ENCODE measurements around the gene GADD45B.
"Not testable (repeated sequence)": the region's sequence is repeated elsewhere in the genome, so short reads cannot be mapped to it uniquely, and the experiment has no call there.

The GADD45B gene

DNA sequence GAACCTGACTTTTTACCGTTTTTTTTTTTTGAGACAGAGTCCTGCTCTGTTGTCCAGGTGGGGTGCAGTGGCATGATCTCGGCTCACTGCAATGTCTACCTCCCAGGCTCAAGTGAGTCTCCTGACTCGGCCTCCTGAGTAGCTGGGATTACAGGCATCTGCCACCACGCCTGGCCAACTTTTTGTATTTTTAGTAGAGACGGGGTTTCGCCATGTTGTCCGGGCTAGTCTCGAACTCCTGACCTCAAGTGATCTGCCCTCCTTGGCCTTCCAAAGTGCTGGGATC, 6.1 kb upstream of the GADD45B start:
- not testable (repeated sequence) for DNase-seq

DNA sequence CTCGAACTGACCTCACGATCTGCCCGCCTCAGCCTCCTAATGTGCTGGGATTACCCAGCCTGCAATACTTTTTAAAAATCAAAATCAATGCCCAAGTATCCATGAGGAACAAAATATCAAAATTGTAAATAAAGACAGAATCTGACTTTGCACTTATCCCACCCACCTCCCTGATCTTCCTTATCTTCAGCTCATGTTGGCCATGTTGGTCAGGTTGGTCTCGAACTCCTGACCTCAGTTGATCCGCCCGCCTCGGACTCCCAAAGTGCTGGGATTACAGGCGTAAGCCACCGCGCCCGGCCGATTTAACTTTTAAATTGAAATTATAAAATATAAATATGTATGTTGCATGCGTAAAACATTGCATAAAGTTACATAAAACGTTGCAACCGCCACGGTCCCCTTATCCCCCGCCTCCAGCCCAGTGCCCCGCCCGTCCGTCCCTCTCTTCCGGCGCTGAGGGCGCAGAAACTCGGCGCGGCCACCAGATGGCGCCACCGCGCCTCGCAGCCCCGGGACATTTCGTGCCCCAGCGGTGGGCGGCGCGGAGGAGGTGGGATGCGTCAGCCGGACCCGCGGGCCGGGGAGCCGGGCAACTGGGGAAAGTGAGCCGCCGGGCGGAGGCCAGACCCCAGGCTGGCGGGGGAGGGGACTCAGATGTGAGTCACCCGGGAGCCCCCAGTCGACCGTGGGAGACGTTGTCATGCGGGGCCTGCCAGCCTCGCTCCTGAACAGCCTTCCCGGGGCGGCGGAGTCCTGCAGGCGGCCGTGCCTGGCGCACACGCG, 1.5 kb upstream of the GADD45B start:
- peak; percentile 93 for DNase-seq

DNA sequence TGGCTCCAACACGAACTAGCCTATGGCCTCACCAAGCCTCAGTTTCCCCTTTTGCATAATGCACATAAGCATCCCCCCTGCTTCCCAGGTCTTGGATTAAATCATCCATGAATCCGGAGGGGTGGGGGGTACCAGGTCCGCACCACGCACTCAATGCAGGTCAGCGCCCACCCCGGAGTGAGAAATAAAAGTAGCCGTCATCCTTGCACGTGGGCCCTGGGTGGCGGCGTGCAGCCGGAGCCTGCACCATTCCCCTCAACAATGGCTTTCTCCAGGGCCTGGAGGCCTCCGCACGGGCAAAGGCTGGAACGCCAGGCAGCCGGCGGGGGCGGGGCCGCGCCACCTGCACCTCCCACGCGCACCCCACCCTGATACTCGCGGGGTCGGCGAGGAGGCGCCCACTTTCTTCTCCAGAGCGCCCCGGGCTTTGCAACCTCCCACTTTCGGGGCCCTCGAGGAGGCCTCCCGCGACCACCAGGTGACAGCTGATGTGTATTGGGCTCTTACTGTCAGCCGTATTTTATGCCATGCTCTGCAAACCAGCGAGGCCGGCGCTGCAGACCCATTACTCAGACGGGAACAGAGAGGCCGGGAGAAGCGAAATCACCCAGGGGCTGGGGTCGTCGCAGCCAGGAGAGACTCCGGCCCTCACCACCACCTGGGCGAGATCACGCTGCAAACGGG, 767 bp upstream of the GADD45B start:
- DNase-seq, result peak; percentile 68

DNA sequence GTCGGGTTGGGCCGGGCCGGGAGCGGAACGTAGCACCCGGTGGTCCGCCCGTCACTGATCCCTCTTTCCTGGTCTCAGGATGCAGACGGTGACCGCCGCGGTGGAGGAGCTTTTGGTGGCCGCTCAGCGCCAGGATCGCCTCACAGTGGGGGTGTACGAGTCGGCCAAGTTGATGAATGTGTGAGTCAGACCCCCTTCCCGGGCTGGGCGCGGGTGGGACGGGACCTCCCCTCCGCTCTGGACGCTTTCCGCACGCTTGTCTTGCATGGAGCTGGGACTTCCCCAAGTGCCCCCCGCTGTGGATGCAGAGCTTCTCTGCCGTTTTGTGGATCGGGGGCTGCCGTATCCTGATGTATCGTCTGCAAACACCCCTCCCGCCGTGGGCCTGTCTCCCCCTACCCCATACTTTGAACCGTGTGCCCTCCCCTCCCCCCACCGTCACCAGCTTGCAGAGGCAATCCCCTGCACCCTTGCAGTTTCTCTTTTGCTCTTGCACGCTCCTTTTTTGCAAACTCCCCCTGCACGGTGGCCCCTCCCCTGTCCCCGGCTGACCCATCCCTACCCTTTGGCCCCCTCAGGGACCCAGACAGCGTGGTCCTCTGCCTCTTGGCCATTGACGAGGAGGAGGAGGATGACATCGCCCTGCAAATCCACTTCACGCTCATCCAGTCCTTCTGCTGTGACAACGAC, 669 bp downstream of the GADD45B start:
- DNase-seq, result peak; percentile 80

DNA sequence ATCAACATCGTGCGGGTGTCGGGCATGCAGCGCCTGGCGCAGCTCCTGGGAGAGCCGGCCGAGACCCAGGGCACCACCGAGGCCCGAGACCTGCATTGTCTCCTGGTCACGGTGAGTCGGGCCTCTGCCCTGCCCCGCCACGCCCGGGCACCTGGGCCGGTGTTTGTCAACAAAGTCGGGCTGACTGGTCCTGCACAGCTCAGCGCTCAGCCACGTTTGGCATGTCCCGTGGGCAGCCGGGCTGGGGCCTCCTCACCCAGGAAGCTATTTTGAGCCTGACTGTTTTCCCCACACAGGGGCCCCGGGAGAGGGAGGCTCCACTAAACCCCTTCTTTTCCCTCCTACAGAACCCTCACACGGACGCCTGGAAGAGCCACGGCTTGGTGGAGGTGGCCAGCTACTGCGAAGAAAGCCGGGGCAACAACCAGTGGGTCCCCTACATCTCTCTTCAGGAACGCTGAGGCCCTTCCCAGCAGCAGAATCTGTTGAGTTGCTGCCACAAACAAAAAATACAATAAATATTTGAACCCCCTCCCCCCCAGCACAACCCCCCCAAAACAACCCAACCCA, 1.3 kb downstream of the GADD45B start:
- DNase-seq, result no peak

DNA sequence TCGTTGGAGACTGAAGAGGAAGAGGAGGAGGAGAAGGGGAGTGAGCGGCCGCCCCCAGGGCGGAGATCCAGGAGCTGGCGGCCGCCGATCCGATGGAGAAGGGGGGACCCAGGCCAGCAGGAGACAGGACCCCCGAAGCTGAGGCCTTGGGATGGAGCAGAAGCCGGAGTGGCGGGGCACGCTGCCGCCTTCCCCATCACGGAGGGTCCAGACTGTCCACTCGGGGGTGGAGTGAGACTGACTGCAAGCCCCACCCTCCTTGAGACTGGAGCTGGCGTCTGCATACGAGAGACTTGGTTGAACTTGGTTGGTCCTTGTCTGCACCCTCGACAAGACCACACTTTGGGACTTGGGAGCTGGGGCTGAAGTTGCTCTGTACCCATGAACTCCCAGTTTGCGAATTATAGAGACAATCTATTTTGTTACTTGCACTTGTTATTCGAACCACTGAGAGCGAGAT, 1.8 kb downstream of the GADD45B start:
- no peak for DNase-seq

DNA sequence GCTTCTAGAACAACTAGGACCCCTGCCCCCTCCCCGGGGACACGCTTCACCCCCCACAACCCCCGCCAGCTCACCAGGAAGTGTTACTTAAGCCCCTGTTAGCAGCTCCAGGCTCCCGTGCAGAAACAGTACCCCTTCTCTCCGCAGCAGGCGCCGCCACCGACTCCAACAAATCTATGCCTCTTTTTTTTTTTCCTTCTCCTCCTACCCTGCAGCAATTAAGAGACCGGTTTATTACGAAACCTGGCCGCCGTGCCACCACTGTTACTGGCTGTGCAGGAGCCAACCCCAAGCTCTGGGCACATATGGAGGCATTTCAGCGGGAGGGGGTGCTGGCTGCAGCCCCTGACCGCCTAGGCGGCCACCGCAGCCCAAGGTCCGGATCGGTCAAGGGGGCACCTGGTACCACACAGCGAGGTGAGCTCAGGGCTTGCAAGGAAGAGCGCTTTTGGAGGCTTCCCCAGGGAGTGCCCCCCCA, 2.4 kb downstream of the GADD45B start:
- peak; percentile 60 for DNase-seq

DNA sequence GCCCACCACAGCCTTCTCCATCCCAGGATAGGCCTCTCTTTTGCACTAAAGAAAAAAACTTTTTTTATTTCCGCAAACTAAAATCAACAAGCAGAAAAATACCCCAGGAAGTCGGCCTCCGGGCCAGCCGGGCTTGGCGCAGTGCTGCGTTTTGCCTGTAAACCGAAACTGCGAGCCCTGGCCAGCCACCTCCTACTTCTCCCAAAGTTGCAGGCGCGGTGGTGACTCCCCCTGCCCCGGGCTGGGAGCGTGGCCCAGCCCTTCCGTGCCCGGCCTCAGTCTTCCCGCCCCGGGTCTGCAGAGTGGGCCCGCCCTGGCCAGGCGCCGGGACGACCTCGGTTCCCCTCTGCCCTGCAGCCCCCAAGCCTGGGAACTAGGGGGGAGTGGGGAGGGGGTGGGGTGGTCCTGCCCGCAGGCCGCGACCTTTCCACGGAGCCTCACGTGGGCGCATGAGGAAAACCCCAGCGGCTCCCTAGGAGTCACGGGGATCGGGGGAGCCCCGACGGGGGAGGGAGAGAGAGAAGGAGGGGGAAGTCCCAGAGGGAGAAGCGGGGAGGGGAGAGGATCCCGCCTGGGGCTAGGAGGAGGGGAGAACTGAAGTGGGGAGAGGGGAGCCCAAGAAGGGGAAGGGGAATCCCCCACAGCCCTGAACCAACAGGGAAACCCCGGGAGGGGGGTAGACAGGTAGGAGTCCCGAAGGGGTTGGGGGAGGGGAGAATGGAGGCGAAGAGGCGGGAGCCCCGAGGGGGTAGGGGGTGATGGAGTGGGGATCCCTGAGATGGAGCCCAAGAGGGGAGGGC, 3.0 kb downstream of the GADD45B start:
- DNase-seq, result peak; percentile 73

DNA sequence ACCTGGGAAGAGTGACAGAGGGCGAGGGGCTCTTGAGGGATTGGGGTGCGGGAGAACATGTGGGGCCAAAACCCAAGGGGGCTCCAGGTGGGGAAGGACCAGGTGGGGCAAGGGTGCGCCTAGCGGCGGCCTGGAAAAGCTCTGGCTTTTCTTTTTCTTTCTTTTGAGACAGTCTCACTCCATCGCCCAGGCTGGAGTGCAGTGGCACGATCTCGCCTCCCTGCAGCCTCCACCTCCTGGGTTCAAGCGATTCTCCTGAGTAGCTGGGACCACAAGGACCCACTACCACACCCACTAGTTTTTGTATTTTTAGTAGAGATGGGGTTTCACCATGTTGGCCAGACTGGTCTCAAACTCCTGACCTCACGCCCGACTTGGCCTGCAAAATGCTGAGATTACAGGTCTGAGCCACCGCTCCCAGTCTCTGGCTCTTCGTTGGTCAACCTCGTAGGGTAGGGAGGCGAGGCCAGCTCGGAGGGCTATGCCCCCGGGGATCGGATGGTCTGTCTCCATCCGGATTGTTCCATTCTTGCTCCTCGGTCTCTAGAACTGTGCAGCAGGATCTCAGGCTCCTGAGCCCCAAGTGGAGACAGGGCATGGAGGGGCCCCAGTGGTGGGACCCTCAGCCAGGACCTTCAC, 3.7 kb downstream of the GADD45B start:
- DNase-seq, result no peak

DNA sequence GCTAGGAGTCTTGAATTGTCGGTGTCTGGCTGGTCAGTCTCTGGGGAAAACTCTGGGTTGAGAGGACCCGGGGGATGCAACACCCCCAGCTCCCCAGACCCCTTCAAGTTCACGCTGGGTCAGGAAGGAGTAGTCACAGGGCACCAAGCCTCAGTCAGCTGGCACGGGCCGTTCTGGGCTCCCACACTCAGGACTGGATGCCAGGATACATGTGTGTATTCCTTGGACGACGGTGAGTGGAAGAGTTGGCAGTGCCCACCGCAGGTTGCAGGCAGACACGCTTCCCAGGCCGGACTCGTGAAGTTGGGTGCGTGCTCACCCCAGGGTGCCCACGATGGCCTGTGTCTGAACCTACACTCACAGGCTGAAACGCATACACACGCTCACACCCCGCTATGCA, 5.5 kb downstream of the GADD45B start:
- no peak for DNase-seq

DNA sequence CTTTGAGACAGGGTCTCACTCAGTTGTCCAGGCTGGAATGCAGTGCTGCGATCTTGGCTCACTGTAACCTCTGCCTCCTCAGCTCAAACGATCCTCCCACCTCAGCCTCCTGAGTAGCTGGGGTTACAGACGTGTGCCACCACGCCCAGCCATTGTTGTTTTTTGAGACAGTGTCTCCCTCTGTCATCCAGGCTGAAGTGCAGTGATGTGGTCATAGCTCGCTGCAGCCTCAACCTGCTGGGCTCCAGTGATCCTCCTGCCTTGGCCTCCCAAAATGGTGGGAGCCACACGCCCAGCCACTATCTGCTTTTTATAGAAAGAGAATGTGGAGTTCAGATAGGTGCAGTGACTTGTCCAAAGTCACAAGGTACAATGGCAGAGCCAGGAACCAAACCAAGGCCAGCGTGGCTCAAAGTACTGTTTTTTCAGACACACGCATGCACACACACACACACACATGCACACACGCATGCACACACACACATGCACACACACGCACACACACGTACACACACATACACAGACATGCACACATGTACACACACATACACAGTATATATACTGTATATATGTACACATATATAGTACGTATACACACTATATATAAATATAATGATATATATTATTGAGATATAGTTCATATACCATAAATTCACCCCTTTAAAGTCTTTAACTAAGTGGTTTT, 6.6 kb downstream of the GADD45B start:
- no peak for DNase-seq

DNA sequence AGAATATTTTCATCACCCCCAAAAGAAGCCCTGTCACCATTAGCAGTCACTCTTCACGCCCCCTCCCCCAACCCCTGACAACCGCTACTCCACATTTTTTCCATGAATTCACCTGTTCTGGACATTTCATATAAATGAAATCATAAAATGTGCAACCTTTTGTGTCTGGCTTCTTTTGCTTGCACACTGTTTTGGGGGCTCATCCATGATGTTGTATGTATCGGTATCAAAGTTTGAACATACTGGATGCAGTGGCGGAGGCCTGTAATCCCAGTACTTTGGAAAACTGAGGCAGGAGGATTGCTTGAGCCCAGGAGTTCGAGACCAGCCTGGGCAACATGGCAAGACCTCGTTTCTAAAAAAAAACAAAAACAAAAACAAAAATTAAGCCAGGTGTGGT, 7.2 kb downstream of the GADD45B start:
- no peak for DNase-seq

DNA sequence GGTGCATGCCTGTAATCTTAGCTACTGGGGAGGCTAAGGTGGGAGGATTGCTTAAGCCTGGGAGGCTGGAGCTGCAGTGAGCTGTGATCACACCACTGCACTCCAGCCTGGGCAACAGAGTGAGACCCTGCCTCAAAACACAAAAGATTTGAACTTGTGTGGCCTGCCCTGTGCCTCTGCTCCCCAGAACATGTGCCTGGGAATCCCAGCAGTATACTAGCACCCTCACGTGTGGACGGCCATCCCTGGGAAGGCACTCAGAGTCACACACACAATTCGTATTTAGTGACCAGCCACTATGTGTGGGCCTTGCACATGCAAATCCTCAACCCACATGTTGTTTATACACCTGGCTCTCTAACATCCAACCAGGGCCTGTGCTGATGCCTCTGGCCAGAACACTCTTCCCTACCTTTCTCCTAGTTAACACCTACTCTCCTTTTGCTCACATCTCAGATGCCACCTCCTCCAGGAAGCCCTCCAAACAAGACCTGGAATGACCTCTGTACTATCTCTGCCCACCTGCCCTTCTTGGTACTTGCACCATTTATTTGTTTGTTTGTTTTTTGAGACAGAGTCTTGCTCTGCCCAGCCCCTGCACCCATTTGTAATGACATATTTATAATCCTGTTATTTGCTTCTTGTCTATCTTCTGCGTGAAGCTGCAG, 7.7 kb downstream of the GADD45B start:
- DNase-seq, result no peak

DNA sequence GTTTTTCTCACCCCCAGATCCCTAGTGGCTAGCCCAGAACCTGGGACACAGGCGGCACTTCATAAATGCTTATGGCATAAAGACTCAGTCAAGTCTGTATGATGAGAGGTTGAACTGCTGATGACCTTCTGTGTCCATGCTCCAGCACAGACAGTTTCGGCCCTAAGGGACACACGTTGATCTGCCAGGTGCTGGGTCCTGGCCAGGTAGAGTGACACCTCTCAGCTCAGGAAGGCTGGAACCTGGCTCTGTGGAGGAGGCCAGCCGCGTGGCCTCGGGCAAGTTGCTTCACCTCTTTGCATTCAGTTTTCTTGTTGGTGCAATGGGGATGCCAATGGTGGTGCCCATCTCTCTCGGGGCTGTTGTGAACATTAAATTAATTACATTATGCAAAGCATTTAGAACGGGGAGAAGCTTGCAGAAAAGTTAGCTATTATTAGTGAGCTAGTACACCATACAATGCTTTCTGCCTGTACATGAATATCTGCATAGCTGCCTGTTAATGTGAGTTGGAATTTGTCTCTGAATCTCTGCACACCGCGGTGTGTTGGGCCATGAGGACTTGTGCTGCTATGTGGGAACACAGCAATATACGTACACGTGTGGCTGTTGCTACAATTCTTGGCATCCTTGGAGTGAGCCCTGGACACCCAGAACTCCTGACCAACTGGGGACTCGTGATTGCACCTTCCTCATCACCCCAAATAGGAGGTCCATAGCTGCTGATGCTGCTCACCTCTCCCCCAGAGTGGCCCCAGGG, 8.4 kb downstream of the GADD45B start:
- no peak for DNase-seq

DNA sequence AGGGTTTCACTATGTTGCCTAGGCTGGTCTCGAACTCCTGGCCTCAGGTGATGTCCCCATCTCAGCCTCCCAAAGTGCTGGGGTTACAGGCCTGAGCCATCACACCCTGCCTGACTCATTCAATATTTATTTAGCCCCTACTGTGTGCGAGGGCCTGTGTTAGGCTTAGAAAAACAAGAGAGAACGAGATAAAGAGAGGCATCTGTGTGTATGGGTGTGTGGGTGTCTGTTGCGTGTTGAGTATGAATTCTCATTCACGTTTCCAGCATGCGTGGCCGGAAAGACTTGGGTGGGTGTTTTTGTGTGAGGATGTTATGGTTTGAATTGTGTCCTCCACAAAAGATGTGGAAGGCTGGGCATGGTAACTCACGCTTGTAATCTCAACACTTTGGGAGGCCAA, 9.5 kb downstream of the GADD45B start:
- DNase-seq, result no peak

DNA sequence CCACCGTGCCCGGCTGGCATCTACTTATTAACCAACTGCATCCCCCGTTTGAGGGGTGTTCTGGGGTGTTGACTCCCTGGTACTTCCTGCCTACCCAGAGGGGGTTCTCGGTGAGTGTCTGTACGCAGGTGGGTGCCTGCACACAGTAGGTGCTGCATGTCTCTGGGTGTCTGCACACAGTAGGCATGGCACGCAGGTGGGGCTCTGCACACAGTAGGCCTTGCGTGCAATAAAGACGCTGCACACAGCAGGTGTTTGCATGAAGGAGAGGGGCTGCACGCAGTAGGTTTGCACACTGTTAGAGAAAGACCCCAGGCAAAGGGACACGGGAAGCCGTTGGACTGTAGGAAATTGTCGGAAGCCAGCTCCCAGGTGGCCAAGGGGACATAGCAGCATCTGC, 11.2 kb downstream of the GADD45B start:
- DNase-seq, result no peak

DNA sequence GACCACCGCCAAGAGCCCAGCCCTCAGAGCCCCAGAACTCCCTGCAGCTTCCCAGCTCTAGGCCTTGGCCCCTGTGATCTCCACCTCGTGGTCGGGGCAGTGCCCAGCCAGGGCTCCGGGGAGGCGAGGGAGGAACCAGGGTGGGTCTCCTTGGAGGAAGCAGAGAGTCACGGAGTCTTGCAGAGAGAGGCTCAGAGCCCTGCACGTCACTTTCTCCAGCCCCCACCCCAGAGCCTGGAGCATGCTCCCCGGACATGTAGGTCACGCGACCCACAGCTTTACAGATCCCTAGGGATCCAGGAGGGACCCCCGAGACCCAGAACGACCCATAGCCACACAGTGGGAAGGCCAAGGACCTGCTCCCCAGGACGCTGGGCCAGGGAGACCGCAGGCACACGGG, 11.9 kb downstream of the GADD45B start:
- DNase-seq, result no peak

DNA sequence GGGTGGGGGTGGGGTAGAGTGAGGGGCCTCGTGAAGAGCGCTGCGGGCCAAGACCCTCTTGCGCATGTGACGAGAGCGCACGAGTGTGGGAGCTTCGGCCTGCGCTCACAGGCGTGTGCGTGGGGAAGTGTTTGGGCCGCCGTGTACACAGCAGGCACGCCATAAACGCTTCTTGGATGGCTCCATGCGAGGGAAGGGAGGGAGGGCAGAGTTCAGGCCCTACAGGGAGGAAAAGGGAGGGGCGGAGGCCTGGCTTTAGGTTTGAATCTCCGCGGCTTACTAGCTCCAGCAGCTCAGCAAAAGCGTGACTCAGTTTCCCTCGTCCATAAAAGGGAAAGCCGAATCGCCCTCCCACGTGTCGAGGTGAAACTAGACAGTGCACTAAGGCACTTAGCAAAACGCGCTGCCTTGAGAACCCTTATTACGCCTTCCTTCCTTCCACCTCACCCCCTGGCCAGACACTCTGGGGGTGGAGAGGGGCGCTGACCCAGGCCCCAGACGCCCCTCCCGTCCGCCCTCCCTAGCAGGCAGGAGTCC, 12.5 kb downstream of the GADD45B start:
- DNase-seq, result no peak

DNA sequence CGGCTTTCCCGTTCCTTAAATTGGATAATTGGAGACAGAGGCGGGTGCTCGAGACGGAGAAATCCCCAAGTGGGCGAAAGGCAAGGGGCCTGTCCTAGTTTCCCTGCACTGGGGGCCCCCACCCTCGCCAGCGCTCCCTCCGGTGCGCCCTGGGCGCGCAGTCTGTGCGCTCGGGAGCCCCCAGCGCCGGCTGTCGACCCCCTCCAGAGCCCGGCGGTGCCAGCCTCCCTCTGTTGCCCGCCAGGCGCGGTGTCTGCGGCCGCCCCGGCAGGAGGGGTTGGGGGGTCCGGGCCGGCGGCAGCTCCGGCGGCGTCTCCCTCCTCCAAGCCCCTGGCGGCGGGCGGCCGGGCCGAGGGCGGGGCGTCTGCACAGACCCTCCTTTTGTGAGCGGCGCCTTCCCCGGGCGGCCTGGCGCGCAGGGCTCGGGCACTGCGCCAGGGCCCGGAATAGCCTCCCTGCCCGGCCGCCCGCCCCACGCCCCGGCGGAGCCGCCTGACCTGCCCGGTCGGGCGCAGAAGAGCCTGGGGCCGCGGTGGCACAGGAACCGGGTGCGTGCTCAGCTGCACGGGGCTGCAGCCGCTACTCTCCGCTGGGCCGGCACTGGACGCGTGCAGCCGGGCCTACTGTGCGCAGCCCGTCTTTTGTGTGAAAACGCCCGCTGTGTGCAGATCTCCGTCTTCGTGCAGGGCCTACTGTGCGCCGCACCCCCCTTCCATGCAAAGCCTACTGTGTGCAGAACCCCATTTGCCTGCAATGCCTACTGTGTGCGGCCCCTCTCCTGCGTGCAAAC, 13.2 kb downstream of the GADD45B start:
- no peak for DNase-seq

Measured in fibroblast of upper back skin (primary cell).